Inflammatory macrophage treated with lipopolysaccharide for 1 hour (primary cell): Measurements from ENCODE around the gene PRG3.

ENCODE experiments used
- DNase-seq, 2 donors: peaks; one replicate each; pipeline ENCODE4 v3.0.0-alpha.2; 2020 to 2022

Gene PRG3, protein sequence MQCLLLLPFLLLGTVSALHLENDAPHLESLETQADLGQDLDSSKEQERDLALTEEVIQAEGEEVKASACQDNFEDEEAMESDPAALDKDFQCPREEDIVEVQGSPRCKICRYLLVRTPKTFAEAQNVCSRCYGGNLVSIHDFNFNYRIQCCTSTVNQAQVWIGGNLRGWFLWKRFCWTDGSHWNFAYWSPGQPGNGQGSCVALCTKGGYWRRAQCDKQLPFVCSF

DNA sequence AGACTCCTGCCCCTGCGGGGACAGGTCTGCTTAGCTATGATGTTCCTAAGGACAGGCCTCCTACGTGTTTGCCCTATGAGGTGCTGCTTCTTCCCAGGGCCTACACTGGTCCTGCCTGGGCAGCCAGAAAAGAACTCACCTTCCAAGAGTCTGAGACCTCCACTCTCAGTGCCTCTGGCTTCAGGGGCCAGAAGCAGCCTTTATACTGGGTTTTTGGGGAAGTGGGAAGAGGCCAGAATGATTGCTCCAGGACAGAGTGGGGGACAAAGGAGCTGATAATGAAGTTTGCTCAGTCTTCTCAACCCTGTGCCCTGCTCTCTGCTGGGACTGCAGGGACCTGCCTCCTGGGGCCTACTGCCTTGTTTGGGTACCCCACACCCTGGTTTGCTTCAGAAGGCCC lies at the start of gene PRG3:
PRG3 (minus strand) TSS at position 176 of the 400 bp plus-strand sequence. CDS start 442 bp downstream, outside the sequence.
- DNase-seq = no peak

DNA sequence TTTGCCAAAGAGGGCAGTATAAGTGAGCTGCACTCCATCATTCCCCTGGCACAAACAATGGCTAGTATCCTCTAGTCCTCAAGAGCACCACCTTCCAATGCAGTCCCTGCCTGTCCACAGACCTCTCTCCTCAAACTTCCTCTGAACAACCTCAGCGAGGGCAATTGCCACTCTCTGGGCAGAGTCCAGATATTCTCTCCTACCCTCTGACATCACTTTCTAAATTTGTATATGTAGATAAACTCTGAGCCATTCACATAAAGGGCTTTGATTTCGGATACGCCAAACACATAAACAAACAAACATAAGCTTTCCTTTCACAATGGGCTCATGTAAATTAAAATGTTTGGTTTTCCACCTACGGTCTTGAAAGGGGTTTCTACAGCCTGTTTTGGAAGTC lies 49.0 kb upstream of the PRG3 start:
- DNase-seq = peak in 1 of 2 donors; percentile 21

DNA sequence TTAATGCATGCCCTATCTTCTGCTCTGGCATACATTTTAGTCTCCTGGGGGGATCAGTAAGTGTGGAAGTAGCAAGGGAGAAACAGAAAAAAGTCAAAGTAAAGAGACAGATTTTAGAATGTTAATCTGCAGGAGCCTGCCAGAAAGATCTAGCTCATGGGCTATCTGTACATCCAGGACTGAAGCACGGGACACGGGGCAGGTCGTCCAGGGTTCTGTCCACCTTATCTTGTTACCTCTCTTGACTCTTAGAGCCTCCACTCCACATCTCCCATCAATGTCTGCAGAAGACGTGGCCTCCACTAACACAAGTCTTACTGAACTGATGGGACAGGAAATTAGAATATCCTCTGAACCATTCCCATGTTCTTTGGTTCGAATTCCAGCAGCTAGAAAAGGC lies 47.7 kb upstream of the PRG3 start:
- DNase-seq = no peak

DNA sequence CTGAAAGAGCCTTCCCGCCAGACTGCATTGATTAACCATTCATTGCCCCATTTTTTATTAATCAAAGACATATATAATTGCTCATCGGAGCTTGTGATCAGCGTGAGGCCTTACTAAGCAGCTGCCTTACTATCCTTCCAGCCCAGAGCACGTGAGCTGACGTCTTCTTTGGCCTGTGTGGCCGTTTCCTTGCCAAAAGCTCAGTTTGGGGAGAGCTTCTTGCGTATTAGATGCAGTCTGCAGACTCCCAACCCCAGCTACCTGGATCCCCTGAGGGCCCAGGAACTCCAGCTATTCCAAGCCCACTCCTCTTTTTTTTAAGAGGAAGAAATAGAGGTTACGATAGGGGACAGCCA lies 46.8 kb upstream of the PRG3 start:
- DNase-seq = no peak

DNA sequence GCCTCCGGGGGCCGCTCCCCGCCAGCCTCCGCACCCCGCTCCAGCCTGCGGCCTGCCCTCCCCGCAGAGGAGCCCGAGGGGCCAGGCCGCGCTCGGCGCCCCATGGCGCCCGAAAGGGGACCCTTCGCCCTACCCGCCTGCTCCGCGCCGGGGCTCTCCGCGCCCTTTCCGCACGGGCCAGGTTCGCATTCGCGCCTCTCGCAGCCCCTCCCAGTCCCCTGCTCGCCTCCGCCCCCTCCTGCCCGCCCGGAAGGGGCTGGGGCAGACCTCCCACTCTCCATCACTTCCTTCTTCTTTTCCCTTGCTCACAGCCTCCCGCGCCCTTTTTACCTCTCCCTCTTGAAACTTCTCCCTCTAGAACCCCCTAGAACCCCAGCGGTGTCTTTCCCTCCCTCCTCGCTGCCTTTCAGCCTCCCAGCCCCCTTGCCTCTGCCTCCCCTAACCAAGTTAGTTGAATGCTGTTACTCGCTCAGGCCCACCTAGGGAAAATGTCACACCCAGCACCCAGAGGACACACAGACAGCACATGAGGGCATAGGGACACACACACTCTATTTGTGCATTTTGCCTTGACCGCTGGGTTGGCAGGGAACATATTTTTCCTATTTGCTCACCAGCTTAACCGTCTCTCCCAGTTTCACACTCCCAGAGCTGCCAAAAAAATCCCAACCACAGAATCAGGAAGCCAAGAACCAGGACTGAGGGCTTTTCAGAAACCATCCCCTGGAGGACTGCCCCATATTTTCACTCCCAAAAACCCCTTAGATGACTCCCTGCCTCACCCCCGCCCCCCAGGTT lies 46.2 kb upstream of the PRG3 start, which contains the start of gene SLC43A3:
SLC43A3 (minus strand) TSS at position 193 of the 798 bp plus-strand sequence. CDS start 949 bp downstream, outside the sequence.
- DNase-seq = peak; percentile 79 to 83

DNA sequence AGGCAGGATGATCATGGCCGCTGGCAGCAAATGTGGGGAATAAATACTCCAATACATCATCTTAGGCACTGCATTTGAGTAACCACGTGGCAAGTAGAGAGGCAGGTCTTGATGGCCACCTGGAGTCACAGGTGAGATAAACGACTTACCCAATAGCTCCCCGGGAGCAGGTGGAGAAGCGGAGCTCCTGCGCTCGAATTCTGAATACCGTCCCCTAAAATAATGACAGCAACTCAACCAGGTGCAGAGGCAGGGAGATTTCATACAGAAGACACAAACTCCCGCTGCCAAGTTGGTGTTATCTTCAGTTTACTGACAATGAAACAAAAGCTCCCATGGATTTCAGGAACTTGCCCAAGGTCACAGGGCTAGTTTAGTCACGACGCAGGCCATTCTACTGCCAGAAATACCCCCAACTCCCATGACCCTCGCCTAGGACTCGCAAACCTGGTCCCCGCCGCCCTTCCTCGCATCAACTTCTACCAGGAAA lies 45.5 kb upstream of the PRG3 start:
- peak; percentile 42 to 65 for DNase-seq

DNA sequence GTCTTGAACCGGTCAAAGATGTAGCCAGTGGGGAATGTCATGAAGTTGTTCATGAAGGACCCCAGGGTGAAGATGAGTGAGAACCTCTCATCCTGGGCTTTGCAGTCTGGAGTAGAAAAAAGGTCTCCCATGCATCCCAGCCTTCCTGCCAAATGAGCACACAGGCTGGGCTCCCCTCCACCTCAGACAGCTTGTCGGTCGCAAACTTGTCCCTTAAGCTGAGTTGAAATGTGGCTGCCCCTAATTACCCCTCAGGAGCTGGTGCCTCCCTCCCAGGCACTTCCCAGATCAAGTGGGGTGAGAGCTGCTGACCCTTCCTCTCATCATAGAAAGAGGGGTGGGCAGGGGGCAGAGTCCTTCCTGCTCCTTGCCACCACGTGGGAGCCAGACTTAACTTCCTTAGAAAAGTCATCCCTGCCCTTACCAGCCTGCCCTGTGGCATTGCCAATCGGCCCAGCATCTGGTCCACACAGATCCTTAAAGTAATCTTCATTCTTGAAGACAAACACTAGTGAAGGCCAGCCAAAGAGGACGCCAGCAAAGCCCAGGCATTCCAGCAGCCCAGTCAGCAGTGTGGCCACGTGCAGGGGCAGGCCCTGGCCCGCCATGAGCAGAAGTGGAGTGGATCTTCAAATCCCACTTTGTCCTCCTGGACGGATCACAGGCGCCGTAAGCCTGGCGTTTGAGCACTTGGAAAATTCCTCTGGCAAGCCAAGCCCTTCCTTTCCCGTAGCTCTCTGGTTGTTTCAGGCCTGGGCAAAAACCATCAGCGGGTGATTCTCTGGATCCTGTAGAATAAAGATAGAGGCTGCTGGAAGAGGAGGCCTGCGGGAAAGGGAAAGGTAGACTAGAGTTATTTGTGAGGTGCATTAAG lies 44.9 kb upstream of the PRG3 start:
- no peak for DNase-seq

DNA sequence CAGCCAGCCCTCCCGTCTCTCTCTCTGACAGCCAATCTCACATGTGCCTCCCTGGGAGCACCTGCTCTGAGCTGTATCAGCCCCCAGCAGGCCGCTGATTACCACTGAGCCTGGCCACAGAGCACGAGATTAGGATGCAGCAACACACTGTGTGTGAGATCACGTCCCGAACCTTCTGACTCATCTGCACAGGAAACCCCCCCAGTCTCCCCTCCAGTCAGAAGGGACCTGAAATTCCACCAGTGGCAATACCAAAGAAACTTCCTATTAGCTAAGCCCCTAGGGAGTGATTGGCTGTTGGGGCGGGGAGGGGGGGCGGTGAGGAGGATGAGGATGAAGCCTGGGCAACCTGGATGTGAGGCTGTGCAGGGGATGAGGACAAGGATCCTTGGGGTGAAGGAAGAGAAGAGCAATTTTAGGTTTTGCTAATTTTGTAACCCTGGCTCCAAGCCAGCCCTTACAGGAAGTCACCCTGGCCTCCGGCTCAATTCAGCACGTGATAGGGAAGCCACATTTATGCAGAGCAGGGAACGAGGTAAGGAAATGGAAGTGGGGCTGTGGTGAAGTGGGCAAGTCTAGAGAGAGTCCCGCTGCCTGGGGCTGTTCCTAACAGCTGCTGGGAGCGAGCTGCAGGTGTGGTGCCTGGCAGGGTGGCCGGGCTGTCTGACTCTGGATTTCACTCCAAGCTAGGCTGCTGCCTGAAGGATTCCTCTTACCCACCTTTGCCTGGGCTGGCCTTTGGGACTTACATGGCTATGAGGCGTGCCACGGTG lies 44.0 kb upstream of the PRG3 start:
- DNase-seq = peak; percentile 94 to 99

DNA sequence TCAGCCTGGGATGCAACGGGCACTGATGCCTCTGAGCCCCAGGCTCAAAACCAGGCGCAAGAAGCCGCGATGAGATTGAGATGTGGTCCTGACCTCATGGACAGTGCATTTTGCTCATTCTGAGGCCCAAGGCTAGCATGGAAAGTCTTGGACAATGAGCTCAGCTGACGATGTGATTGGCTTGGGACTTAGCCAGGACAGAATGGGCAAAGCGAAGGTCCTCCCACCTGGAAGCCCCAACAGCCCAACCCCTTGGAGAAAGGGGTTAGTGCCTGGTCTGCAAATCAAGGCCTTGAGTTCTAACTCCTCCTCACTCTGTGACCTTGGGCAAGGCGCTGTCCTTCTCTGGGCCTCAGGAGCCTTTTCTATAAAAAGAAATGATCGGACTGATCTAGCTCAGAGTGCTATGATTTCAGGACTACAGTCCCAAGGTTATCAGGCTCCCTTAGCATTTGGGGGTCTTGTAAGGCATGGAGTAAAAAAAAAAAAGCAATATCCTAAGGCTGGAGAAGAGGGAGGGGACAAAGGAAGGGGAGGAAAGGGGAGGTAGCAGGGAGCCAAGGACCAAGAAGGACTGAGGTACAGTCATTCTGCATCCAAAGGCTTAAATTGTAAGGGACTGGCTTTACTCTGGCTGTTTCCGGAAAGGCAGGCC lies 43.3 kb upstream of the PRG3 start:
- DNase-seq = no peak

DNA sequence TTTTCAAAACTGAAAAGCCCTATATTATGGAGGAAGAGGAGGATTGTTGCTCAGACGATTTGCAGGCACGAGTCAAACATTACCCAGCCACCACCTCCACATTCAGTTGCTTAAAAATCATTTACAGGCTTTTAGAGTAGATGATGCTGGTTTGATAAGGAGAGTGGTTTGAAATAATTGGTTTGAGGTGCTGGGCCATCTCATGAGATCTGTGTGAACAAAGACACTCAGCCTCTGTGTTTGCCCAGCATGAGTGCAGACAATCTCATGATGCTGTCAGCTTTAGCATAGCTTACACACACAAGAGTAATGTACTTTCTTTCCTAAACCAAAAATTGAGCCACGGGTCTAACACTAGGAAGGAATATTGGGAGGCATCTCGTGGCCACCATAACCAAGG lies 41.7 kb upstream of the PRG3 start:
- no peak for DNase-seq

DNA sequence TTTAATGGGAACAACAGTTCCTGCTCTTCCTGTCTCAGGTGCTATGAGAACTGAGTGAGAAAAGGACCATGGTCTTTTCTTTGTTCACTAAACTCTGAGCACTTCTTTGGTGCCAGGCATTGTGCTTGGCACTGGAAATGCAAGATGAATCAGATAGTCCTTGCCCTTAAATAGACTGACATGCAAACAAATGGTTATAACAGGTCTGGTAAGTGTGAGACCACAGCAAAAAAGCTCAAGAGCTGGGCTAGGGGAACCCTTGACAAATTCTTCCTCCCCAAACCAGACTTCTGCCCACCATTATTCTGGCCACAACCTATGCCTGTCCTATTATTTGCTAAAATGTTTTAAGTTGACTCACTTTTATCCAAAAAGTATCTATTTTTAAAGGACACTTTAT lies 40.9 kb upstream of the PRG3 start:
- DNase-seq = no peak

DNA sequence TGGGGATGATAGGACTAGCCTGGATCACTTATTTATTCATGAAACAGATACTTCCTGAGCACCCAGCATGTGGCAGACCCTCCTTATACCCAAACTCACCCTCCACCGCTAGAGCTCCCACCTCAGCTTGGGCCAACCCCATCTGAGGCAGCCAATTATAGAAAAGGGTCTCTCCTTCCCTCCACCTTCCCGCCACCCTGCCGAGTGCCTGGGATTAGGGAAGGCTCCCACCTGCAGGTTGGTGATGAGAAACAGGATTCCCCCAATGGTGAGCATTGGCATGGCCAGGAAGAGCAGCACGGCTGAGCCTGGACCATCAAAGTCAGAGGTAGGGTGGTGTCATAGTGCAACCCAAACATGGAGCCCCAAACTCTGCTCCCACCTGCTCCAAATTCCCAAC lies 40.1 kb upstream of the PRG3 start:
- DNase-seq = no peak

DNA sequence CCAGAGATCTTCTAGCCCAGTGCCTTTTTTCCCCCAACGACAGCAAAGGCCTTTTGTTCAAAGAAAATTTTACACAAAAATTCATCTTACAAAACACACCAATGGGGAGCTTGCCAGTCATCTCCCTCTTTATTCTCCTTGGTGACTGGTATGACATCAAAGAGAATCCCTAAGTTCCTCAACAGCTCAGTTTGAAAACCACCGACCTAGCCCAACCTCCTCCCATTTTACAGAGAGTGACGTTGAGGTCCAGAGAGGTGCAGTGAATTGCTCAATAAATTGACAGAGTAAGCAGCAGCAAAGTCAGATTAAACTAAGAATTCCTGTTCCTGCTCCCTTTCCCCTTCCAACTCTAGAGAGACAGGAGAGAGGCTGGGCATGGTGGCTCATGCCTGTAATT lies 38.2 kb upstream of the PRG3 start:
- no peak for DNase-seq

DNA sequence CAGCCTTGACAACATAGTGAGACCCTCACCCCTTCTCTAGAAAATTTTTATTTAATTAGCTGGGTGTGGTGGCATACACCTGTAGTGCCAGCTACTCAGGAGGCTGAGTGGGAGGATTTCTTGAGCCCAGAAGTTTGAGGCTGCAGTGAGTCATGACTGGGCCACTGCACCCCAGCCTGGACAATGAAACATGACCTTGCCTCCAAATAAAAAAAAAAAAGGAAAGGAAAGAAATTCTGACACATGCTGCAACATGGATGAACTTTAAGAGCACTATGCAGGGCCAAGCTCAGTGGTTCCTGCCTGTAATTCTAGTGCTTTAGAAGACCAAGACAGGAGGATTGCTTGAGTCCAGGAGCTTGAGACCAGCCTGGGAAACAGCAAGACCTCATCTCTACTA lies 37.2 kb upstream of the PRG3 start:
- no peak for DNase-seq

DNA sequence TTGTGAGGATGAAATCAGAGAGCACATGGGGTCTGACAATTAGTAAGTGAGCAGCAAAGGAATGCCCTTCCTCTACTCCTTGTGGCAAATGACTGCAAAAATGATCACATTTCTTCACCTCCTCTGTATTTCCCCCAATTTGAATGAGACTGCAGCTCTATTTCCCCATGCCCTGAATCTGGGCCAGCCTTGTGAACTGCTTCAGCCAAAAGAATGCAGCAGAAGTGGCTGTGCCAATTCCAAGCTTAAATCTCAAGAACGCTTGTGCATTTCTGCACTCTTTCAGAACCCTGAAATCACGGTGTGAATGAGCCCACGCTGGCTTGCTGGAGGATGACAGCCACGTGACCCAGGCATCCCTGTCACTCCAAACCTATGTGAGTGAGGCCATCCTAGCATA lies 36.1 kb upstream of the PRG3 start:
- peak; percentile 50 to 66 for DNase-seq

DNA sequence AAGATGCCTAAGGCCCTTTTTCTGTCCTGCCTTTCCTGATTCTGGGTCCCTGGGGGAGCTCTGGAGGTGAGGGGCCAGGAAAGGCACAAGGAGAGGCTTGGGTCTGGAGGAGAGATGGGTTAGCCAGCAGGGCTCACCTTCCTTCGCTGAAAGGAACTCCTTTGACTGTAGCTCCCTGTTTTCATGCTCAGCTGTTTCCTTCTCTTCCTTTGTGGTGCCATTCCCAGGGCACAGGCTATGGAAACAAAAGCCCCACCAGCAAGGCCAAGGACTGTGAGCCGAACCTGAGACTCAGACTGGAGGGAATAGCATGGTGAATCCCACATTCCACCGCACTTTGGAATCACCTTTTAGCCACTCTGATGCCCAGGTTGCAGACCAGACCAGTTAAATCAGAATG lies 35.5 kb upstream of the PRG3 start:
- DNase-seq = no peak

DNA sequence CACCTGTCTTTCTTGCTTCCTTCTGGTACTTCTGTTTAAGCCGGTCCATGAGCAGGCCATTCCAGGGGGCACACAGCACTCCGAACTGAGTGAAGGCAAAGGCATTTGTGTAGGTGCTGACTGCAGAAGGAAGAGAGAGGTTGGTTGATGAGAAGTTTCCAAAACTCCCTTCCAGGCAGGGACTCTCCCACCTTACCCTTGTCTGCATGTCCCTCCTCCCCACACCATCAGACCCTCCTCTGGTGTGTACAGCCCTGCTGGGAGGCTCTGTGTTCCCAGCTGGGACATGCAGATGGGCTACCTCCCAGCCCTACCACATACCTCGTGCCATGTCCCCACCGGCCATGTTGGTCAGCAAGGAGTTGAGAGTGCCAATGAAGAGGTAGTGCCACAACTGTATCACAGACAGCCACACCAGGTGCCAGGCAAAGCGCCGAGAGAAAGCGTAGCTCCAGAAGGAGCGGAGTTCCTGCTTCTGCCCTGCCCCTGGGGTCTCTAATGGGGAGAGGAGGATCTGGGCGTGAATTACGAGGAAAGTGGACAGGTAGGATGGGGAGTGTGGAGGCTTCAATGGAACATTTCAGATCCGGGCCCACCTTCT lies 33.8 kb upstream of the PRG3 start:
- DNase-seq = no peak

DNA sequence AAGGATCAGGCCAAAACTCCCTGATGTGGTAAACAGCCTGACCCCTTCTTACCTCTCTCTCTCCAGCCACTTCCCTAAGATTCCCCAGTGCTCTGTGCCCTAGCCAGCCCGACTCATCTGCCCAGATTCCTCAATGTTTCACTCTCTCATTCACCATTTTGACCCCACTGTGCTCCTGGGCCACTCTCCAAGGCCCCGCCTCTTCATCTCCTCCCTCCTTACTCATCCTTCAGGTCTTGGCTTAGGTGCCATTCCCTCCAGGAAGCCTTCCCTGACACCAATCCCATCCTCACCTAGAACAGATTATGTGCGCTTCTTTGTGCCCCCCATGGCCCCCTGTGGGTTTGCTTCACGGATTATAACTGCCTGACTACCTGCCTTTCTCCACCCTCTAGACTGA lies 32.7 kb upstream of the PRG3 start:
- no peak for DNase-seq

DNA sequence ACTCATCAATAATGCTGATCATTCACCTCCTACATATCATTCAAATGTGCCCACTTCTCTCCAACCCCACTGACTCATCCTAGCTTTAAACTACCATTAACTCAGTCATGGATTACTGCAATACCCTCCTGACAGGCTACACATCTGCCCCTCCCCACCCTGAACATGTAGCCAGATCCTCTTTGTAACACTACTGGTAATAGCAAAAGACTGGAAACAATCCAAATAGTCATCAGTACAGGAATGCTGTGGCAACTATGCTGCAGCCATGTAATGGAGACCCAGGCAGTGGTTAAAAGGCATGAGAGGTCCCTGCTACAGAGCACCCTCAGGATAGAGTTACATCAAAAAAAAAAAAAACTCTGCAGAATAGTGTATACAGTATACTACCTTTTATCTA lies 29.3 kb upstream of the PRG3 start:
- DNase-seq = peak; percentile 12 to 69

DNA sequence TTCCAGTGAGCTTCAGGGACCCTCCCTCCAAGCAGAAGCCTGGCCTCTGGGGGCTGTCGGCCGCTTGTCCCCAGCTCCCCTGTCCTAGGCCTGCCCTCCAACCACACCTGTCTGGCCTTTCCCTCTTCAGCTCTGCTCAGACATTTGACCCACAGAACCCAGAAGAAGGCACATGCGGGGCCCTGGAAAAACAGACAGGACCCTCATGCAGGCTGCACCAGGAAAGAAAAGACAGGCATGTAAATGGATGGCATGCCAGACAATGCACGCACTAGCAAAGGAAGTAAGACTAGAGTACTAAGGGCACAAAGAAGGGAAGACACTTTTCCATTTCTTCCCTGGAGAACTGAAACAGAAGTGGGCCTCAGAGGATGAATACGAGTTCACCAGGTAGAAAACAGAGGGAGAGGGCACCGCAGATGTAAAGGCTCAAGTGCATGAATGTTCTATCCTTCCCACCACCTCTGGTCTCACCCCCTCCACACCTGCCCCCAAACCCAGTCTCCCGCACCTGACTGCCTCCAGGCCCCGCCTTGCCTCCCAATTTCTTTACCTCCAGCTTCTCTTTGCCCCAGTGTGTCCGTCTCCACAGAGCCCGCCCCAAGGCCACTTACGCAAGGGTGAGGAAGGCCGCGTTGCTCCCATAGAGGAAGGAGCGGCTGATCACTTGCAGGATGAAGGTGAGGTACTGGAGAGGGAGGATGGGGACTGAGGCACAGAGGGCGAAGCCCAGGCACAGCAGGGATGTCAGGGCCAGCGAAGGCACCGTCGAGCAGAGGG lies 28.6 kb upstream of the PRG3 start:
- no peak for DNase-seq

DNA sequence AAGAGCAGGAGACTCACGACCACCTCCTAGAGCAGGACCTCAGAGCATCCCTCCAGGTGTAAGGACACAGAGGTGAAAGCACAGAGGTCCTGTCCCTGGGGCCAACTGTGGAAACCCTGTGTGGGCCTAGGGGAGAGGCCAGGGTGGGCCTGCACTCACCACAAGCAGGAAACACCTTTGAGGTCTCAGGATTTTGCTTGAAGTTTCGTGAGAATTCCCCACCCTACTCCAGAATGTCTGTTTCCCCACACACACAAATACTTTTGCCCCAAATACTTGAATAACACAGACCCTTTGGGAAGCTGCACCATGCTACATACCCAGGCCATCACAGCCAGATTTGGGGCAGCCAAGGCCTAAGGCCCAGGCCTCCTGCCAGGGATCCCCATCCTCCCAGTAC lies 27.8 kb upstream of the PRG3 start:
- DNase-seq = no peak
